GM18520 (cell line): ENCODE measurements around the gene NSDHL.
"Not testable (repeated sequence)": the region's sequence is repeated elsewhere in the genome, so short reads cannot be mapped to it uniquely, and the experiment has no call there.

ENCODE experiments used
- ATAC-seq: cut with Tn5 transposase; IDR thresholded peaks from one replicate; pipeline ENCODE4 v1.9.1; 2021; ENCODE audit not compliant: unreplicated experiment

The NSDHL gene

GRCh38 chrX:152830312-152831305 is at the start of gene NSDHL, which contains the start of gene CETN2:
NSDHL (plus strand) TSS chrX:152831063; CDS start chrX:152846325, 15,262 bp downstream.
CETN2 (minus strand) TSS chrX:152830757; CDS start chrX:152830710, 47 bp downstream.
- peak; percentile 98 for ATAC-seq

GRCh38 chrX:152787062-152787461 is 43.8 kb upstream of the NSDHL start:
- ATAC-seq, result not testable (repeated sequence)

DNA sequence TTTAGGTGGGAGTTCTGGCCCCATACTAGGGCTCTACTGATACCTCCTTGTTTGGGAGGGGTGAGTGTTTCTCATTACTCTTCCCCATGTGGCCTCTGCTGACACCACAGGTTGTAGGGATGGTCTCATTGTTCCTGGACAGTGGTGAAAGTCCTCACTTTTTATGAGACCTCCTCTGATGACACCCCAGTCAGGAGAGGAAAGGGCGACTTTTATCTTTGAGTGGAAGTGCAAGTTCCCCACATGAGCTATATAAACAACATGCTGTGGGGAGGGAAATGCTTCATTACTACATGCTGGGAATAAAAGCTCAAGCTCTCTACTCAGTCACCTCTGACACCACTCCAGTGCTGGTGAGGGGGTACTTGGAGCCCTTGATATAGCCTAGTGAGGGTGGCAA is 31.9 kb upstream of the NSDHL start:
- no peak for ATAC-seq

DNA sequence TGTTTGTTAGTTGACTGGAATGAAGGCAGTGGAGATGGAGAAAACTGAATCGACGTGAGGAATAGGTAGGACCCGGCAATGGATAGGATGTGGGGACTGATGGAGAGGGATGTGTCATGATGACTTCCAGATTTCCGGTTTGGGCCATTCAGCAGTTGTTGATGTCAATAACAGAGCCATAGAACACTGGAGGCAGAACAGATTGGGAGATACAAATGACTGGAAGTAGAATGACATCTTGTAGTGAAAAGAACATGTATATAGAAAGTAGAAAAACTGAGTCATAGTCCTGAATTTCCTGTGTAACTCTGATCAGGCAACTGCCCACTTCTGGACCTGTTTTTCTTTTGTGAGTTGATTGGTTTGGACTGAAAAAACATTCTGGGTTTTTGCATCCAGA is 24.8 kb upstream of the NSDHL start:
- no peak for ATAC-seq

- ATAC-seq, result no peak
Observed at GRCh38 chrX:152810403-152810802, 20.5 kb upstream of the NSDHL start.

DNA sequence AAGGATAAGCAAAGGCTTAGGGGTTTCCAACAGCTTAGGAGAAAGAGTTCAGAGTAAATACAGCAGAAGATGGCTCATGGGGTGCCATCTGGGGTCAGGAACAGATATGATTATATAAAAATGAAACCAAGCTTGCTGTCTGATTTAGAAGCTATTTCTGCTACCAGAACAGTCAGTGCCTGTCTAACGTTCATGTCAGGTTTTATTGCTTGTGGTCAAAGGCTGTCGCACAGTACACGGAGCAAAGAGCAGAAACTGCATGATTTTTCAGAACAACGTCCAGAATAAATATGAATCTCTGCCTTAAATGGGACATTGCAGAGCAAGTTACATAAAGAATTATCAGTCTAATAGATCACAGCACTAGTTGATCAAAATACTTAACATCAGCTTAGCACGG is 17.7 kb upstream of the NSDHL start:
- ATAC-seq, result no peak

- no peak for ATAC-seq
Observed at GRCh38 chrX:152814048-152814447, 16.8 kb upstream of the NSDHL start.

DNA sequence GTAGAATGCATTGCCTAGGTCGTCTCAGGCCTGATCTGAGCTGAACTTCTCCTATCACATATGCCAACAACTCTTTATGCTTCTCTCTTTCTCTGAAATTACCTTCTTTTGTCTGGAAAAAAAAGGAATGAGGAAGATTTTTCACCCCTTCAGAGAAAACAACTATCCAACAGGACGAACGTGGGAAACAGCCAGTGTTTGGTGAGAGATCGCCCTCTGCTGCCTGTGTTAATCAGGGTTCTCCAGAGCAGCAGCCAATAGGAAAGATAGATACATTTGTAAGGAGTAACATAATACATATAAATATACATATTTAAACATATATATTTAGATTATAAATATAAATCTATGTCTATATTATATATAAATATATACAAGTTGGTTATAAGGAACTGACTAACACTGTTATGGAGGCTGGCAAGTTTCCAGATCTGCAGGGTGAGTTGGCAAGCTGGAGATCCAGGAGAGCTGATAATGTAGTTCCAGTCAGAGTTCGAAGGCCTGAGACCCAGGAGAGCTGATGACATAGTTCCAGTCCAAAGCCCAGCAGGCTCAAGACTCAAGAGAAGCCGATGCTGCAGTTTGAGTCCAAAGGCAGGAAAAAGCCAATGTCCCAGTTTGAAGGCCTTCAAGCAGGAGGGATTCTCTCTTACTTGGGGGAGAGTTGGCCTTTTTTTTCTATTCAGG is 13.6 kb upstream of the NSDHL start:
- no peak for ATAC-seq

DNA sequence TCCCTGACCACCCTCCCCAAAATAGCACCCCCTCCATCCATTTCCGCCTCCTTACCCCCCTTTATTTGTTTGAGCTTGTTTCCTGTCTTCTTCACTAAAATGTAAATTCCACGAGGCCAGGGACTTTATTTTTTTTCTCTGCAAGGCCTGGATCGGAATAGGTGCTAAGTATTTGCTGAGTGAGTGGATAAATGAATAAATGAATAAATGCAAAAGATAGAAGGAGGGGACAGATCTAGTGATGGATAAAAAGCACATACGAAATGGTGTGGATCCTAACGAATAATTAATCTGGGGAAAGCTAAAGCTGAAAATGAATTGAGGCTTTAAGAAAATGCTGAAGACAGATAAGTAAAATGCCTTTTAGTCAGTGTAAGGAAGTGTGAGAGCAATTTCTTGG is 12.5 kb upstream of the NSDHL start:
- no peak for ATAC-seq

- ATAC-seq, result no peak
Observed at GRCh38 chrX:152819266-152819665, 11.6 kb upstream of the NSDHL start.

DNA sequence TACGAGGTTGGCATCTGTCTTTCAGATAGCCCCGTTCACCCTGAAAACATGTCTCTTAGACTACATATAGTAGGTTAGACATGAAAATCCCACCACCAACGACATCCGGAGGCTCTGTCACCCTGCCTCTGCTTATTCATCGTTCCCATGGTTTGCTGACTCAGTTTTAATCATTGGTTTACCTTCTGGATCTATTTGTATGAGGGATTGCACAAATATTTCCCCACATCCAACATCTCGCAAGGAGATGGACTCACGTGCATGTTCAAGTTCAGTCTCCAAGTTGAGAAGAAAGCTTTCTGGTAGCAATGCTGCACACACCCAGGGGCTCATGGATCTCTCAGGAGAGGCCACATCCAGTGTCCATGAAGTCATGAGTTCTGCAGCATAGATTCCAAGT is 11.1 kb upstream of the NSDHL start:
- ATAC-seq, result no peak

DNA sequence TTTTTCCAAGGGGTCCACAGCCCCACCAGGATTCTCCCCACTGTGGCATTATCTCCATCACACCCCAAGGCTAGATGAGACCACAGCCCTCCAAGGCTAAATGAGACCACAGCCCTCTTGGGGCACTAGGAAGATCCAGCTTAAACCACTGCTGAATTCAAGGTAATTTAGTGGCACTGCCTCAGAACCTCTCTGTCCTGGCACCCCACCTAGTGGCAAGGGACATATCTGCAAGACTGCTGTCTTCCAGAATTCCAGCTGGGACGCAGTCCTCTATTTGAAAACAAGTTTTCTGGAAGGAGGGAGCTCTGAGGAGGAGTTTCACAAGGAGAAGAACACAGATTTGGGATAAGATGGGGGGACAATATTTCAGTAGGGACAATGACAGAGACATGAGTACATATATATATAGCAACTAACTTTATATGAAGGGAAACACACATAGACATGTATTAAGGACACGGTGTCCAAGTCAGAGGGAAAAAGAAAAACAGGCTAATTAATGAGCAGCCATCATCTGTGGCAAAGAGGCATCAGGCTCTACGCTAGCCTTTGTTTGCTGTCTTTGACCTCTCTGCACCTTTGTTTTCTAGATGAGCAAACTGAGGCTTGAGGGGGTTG is 9.6 kb upstream of the NSDHL start:
- no peak for ATAC-seq

DNA sequence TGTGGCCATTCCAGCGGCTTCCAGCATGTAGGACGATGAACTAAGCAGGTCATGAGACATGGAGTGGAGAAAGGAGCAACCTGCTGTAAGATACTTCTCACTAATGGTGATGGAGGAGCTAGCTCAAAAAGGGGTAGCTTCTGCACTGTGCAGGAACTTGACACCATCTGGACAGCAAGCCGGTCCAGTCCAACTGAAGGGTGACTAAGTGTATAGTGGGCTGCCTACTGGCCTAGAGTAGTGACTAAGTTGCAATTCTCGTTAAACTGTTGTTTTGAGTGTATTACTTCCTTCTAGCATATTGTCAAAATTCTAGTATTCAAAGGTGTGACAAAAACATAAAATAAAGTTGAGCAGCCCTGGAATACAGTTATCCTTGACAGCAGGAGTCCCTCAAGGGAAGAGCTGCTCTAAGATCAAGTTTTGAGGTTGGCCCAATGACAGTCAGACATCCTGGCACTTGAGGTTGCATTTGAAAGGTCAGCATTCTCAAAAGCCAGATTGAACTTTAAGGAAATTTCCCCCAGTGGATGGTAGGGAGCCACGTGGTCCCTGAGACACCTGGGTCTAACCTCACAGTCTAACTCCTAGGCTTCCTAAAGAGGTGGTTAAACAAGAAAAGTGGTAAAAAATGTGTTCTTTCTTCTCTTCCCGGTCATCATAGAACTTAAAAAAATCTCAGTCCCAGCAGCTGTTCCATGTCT is 8.3 kb upstream of the NSDHL start:
- no peak for ATAC-seq

- no peak for ATAC-seq
Observed at GRCh38 chrX:152823657-152824056, 7.2 kb upstream of the NSDHL start.

DNA sequence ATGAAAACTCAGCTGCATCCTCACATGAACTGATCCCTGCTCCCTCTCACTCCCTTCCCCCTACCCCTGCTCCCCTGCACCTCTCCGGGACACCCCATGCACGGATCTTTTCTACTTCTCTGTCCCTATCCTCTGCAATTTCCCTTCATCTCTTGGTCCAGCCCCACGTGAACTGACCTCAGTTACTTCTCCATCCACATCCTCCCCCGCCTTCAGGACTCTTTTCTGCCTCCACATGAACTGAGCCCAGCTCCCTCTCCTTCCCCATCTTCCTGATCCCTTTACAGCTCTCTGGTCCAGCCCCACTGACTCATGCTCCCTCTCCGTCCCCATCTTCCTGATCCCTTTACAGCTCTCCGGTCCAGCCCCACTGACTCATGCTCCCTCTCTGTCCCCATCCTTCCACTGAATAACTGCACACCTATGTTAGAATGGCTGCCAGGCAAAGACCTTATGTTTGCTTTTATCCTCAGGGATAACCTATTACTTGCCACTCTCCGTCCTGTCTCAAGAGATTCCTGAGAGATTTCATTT is 6.0 kb upstream of the NSDHL start:
- ATAC-seq, result no peak

GRCh38 chrX:152831391-152831790 is 528 bp downstream of the NSDHL start:
- no peak for ATAC-seq

DNA sequence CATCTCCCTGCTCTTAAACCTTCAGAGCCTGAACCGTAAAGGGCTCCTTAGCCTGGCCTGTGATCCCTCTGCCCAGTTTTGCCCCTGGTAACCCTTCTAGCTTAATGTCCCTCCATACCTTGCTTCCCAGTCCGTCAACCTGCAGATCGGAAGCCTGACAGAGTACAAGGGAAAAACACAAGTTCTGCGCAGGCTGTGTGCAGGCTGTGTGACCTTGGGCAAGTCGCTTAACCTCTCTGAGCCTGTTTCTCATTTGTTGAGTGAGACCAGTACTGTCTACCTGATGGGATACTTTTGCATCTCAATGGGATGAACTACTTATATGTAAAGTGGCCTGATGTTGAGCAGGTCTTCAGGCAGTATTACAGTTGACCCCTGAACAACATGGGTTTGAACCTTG is 1.7 kb downstream of the NSDHL start:
- ATAC-seq, result no peak

GRCh38 chrX:152833378-152833777 is 2.5 kb downstream of the NSDHL start:
- no peak for ATAC-seq

DNA sequence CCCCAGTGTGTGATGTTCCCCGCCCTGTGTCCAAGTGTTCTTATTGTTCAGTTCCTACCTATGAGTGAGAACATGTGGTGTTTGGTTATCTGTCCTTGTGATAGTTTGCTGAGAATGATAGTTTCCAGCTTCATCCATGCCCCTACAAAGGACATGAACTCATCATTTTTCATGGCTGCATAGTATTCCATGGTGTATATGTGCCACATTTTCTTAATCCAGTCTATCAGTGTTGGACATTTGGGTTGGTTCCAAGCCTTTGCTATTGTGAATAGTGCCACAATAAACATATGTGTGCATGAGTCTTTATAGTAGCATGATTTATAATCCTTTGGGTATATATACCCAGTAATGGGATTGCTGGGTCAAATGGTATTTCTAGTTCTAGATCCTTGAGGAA is 4.6 kb downstream of the NSDHL start:
- not testable (repeated sequence) for ATAC-seq

DNA sequence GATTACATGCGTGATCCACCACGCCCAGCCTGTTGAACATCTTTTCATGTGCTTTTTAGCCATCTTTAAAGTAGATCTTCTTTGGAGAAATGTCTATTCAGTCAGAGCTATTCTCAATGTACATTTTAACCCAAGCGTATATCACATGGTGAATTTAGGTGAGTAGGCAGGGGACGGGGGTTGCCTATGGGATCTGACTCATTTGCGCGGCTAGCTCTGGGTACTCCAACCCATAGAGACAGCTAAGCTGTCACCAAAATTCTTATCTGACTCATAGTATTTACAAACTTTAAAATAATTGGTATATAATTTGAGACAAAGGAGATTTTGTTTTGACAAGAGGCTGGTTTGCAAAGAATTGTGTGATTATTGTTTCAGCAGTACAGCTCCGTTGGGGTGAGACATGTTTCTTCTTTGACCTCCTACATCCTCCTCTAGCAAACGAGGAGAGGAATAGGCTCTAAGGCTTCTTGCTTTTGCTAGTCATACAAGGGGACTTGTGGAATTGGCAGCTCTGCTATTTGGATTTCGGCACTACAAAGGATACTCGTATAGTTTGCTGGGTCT is 12.0 kb downstream of the NSDHL start:
- ATAC-seq, result no peak
